OCI-LY1 (cell line): ENCODE measurements around the gene ACSF2.

ENCODE experiments used
- CTCF ChIP-seq: fragments of 200-600 bp; sonication (generic), shearing (Covaris generic); IDR thresholded peaks from 2 replicates; pipeline ENCODE4 v1.5.1; 2017; ENCODE audit warnings: mild to moderate bottlenecking, antibody characterized with exemption, low read length, moderate library complexity, mixed read lengths
- EZH2 ChIP-seq: fragments of 200-600 bp; sonication (generic), shearing (Covaris generic); IDR thresholded peaks from 2 replicates; pipeline ENCODE4 v1.8.0; 2017; ENCODE audit warnings: borderline replicate concordance, mixed run types, mild to moderate bottlenecking, antibody characterized with exemption, low read length, moderate library complexity, mixed read lengths

GRCh38 chr17:50424246-50424995 lies 1.6 kb upstream of the ACSF2 start:
- no peak for TF ChIP-seq CTCF
- no peak for TF ChIP-seq EZH2
